Vagina (tissue), 2 donors: ENCODE data around the gene SPTBN1. TPM values are rescaled to one million over a fixed set of nuclear protein-coding genes. Genes with fewer than 3 reads are reported as not detected.

ENCODE experiments used
- DNase-seq, 2 donors: peaks; one replicate each; pipeline ENCODE4 v3.0.0-alpha.2; 2017; ENCODE audit errors: extremely low spot score in 2 of 2
- H3K27ac ChIP-seq: fragments of 200-600 bp; sonication (generic); one replicate; pipeline ENCODE4 v1.5.1; 2019
- H3K27me3 ChIP-seq: fragments of 200-600 bp; sonication (generic); one replicate; pipeline ENCODE4 v1.5.1; 2019
- H3K36me3 ChIP-seq, 2 donors: fragments of 200-600 bp; sonication (generic); one replicate each; pipeline ENCODE4 v1.5.1; 2017 to 2019
- H3K4me1 ChIP-seq: fragments of 200-600 bp; sonication (generic); one replicate; pipeline ENCODE4 v1.5.1; 2019
- H3K4me3 ChIP-seq, 2 donors: fragments of 200-600 bp; sonication (generic); 1 replicate in 1 of 2; 2 replicates in 1 of 2; pipeline ENCODE4 v1.5.1; 2016 to 2019
- H3K9me3 ChIP-seq: fragments of 200-600 bp; sonication (generic); one replicate; pipeline ENCODE4 v1.5.1; 2019
- CTCF ChIP-seq, 3 experiments: fragments of 450-650 bp in 2 of 3; fragments of 200-600 bp in 1 of 3; sonication (generic) in 1 of 3; IDR thresholded peaks; one replicate each; pipeline ENCODE4 v1.5.1; 2017 to 2019; ENCODE audit warnings: antibody characterized with exemption in 3 of 3, mild to moderate bottlenecking in 2 of 3, moderate library complexity in 2 of 3
- POLR2A ChIP-seq, 2 donors: fragments of 450-650 bp; IDR thresholded peaks; one replicate each; pipeline ENCODE4 v1.6.1; 2017; ENCODE audit warnings: antibody characterized with exemption in 2 of 2, mild to moderate bottlenecking in 2 of 2, moderate library complexity in 2 of 2
- POLR2AphosphoS5 ChIP-seq, 2 donors: sonication (generic); formaldehyde crosslinking; IDR thresholded peaks; one replicate each; pipeline ENCODE4 v1.9.0; 2017; ENCODE audit warnings: antibody characterized with exemption in 2 of 2, mild to moderate bottlenecking in 2 of 2, low read depth in 1 of 2; ENCODE audit not compliant: insufficient read depth in 1 of 2
- intact Hi-C: fragments of 100-400 bp; cut with DNase I; formaldehyde crosslinking; loops from one replicate; pipeline ENCODE4 v1.15.1; 2023
- total RNA-seq: library from RNA; depleted of rRNA; stranded (reverse); fragments of >200 nt; gene quantifications from one replicate; pipeline ENCODE4 v1.2.3, GENCODE V29; 2016

The SPTBN1 gene
- total RNA-seq, 1 donor from 2014 or later: 278 TPM

GRCh38 chr2:54469484-54470053 is 13.4 kb downstream of the SPTBN1 start:
- H3K4me3 ChIP-seq: no peak overlapping the region
- DNase-seq: no peak
- peak overlapping the region; percentile 63 for H3K27ac ChIP-seq
- no peak for TF ChIP-seq POLR2AphosphoS5 (IDR thresholded peaks at IDR 0.05; ENCODE audit: insufficient read depth in 1 of 2, low read depth in 1 of 2)
- peaks cover 69% of the 10 kb centered on the region for H3K4me1 ChIP-seq
- intact Hi-C loops: no loop called here
- H3K36me3 ChIP-seq: no peaks in the 10 kb centered on the region
- H3K27me3 ChIP-seq: no peaks in the 10 kb centered on the region
- no peaks in the 10 kb centered on the region for H3K9me3 ChIP-seq

GRCh38 chr2:54470266-54470938 is 14.3 kb downstream of the SPTBN1 start:
- no peak for DNase-seq
- Histone ChIP-seq H3K4me1 (peaks cover 61% of the 10 kb centered on the region), H3K27ac (peak overlapping the region; percentile 63), H3K27me3 (no peaks in the 10 kb centered on the region), H3K36me3 (no peaks in the 10 kb centered on the region), H3K4me3 (no peak overlapping the region), H3K9me3 (no peaks in the 10 kb centered on the region)
- intact Hi-C loops: no loop called here
- no peak for TF ChIP-seq CTCF (IDR thresholded peaks at IDR 0.05)

GRCh38 chr2:54471221-54471711 is 15.1 kb downstream of the SPTBN1 start:
- intact Hi-C loops: no loop called here
- no peaks in the 10 kb centered on the region for H3K9me3 ChIP-seq
- no peak for DNase-seq
- TF ChIP-seq CTCF (IDR thresholded peaks at IDR 0.05) (no peak), POLR2AphosphoS5 (IDR thresholded peaks at IDR 0.05; ENCODE audit: insufficient read depth in 1 of 2, low read depth in 1 of 2) (no peak), POLR2A (IDR thresholded peaks at IDR 0.05) (no peak)
- peak overlapping the region; percentile 2 for H3K27ac ChIP-seq
- H3K4me3 ChIP-seq: no peak overlapping the region
- H3K4me1 ChIP-seq: peaks cover 66% of the 10 kb centered on the region
- H3K27me3 ChIP-seq: no peaks in the 10 kb centered on the region
- no peaks in the 10 kb centered on the region for H3K36me3 ChIP-seq

- no peak for TF ChIP-seq POLR2AphosphoS5 (IDR thresholded peaks at IDR 0.05; ENCODE audit: insufficient read depth in 1 of 2, low read depth in 1 of 2)
- no peak for TF ChIP-seq CTCF (IDR thresholded peaks at IDR 0.05)
- no peak for TF ChIP-seq POLR2A (IDR thresholded peaks at IDR 0.05)
- no peaks in the 10 kb centered on the region for H3K36me3 ChIP-seq
- no peak for DNase-seq
- H3K27me3 ChIP-seq: no peaks in the 10 kb centered on the region
- no peak overlapping the region for H3K4me3 ChIP-seq
- H3K27ac ChIP-seq: no peak overlapping the region
- intact Hi-C loops: no loop called here
- no peaks in the 10 kb centered on the region for H3K9me3 ChIP-seq
- H3K4me1 ChIP-seq: peaks cover 73% of the 10 kb centered on the region
Measured at GRCh38 chr2:54473851-54474250, 17.7 kb downstream of the SPTBN1 start.

GRCh38 chr2:54475285-54475684 is 19.2 kb downstream of the SPTBN1 start:
- no peak for DNase-seq
- intact Hi-C loops: no loop called here
- Histone ChIP-seq H3K27me3 (no peaks in the 10 kb centered on the region), H3K9me3 (peaks cover 4% of the 10 kb centered on the region), H3K4me1 (peaks cover 72% of the 10 kb centered on the region), H3K4me3 (no peak overlapping the region), H3K36me3 (no peaks in the 10 kb centered on the region), H3K27ac (no peak overlapping the region)
- TF ChIP-seq CTCF (IDR thresholded peaks at IDR 0.05) (no peak), POLR2AphosphoS5 (IDR thresholded peaks at IDR 0.05; ENCODE audit: insufficient read depth in 1 of 2, low read depth in 1 of 2) (no peak), POLR2A (IDR thresholded peaks at IDR 0.05) (no peak)
